K562 (cell line): ENCODE data around the gene MTMR6. TPM values are rescaled to one million over a fixed set of nuclear protein-coding genes. Genes with fewer than 3 reads are reported as not detected.
A peak's percentile ranks its signal among the peaks of the same experiment; 100 is the strongest.

ENCODE experiments used
- ATAC-seq: fragments of 200-7000 bp; cut with Tn5 transposase; 3 replicates; pipeline ENCODE4 v1.9.1; 2020; ENCODE audit warnings: moderate library complexity
- BruUV-seq: library from RNA; stranded (reverse); fragments of 400-500 nt; replicated peaks from 2 replicates; lab custom pipeline; 2021; lab: Mats Ljungman, UMichigan
- CTCF ChIA-PET: fragments of 300-600 bp; formaldehyde crosslinking; extraction: SDS; loops from one replicate; lab custom pipeline; 2021; ENCODE audit warnings: low intra/inter-chr PET ratio; lab: Yijun Ruan, JAX
- POLR2A ChIA-PET: fragments of 300-600, 350-650 bp; sonication (Branson Sonifier 250); formaldehyde crosslinking; extraction: SDS; loops from one replicate; lab custom pipeline; 2021; ENCODE audit warnings: antibody characterized with exemption, inconsistent platforms; lab: Yijun Ruan, JAX
- DNase-seq, 4 experiments: peaks; one replicate each; pipeline versions ENCODE4 v3.0.0 to v3.0.0-alpha.2; 2011 to 2018; ENCODE audit warnings: low spot score in 3 of 4, mixed read lengths in 3 of 4; ENCODE audit errors: extremely low read depth in 1 of 4
- FAIRE-seq: peaks from 2 replicates; lab custom pipeline; 2011; peaks lifted over from hg19 to GRCh38; lab: Jason Lieb, UNC
- H2AFZ ChIP-seq: 2 replicates; pipeline ENCODE4 v1.6.0; 2011; ENCODE audit warnings: low read depth, low read length, control low read depth, inconsistent platforms
- H3K27ac ChIP-seq: fragments of 200-600 bp; 3 replicates; pipeline ENCODE4 v1.8.0; 2011; ENCODE audit warnings: low read depth, mild to moderate bottlenecking, control low read depth, inconsistent platforms, low read length, moderate library complexity, mixed read lengths; ENCODE audit errors: extremely low read depth
- H3K27me3 ChIP-seq, 2 experiments: fragments of 300-600 bp in 1 of 2; 2 replicates in 1 of 2; 3 replicates in 1 of 2; pipeline versions ENCODE4 v1.6.0 to v1.8.0; 2011; ENCODE audit warnings: inconsistent platforms in 2 of 2, low read length in 2 of 2, mild to moderate bottlenecking in 1 of 2, mixed read lengths in 1 of 2, moderate library complexity in 1 of 2; ENCODE audit not compliant: control insufficient read depth in 2 of 2, insufficient read depth in 2 of 2
- H3K36me3 ChIP-seq: fragments of 300-600 bp; 3 replicates; pipeline ENCODE4 v1.8.0; 2011; ENCODE audit warnings: mild to moderate bottlenecking, low read length, inconsistent platforms; ENCODE audit not compliant: control insufficient read depth, insufficient read depth
- H3K4me1 ChIP-seq, 2 experiments: fragments of 200-600 bp in 1 of 2; replicated peaks in 1 of 2; 2 replicates in 1 of 2; 3 replicates in 1 of 2; pipeline versions ENCODE4 v1.5.1 to v1.8.0; 2011; ENCODE audit warnings: inconsistent platforms in 2 of 2, low read length in 2 of 2, mild to moderate bottlenecking in 1 of 2, mixed read lengths in 1 of 2, moderate library complexity in 1 of 2; ENCODE audit not compliant: control insufficient read depth in 2 of 2, insufficient read depth in 2 of 2
- H3K4me2 ChIP-seq: 2 replicates; pipeline ENCODE4 v1.6.1; 2011; ENCODE audit warnings: low read length, control low read depth, inconsistent platforms, mixed read lengths; ENCODE audit not compliant: insufficient read depth
- H3K4me3 ChIP-seq: fragments of 200-600 bp; sonication (generic), shearing (Covaris generic); 2 replicates; pipeline ENCODE4 v1.5.1; 2016; ENCODE audit warnings: control low read depth, inconsistent platforms
- H3K79me2 ChIP-seq: fragments of 200-600 bp; 3 replicates; pipeline ENCODE4 v1.8.0; 2011; ENCODE audit warnings: low read length, inconsistent platforms; ENCODE audit not compliant: control insufficient read depth, insufficient read depth
- H3K9ac ChIP-seq, 2 experiments: 2 replicates each; pipeline versions ENCODE4 v1.6.0 to v1.6.1; 2011; ENCODE audit warnings: low read depth in 2 of 2, low read length in 2 of 2, control low read depth in 1 of 2, inconsistent platforms in 1 of 2, mild to moderate bottlenecking in 1 of 2, mixed read lengths in 1 of 2; ENCODE audit not compliant: insufficient read depth in 1 of 2
- H3K9me1 ChIP-seq: one replicate; pipeline ENCODE4 v1.6.0; 2011; ENCODE audit warnings: inconsistent platforms, mild to moderate bottlenecking, low read length, moderate library complexity; ENCODE audit not compliant: control insufficient read depth, insufficient read depth
- H3K9me3 ChIP-seq: replicated peaks from 2 replicates; pipeline ENCODE4 v1.5.1; 2011; ENCODE audit warnings: low read depth, low read length, inconsistent platforms; ENCODE audit not compliant: control insufficient read depth, insufficient read depth
- H4K20me1 ChIP-seq: replicated peaks from 2 replicates; pipeline ENCODE4 v1.6.1; 2011; ENCODE audit warnings: low read length, inconsistent platforms, mixed read lengths; ENCODE audit not compliant: control insufficient read depth, insufficient read depth
- FOXK2 ChIP-seq, 2 experiments: fragments of 450-650 bp; IDR thresholded peaks in 1 of 2; conservative IDR thresholded peaks in 1 of 2; 2 replicates each; pipeline ENCODE4 v1.6.1; 2016; ENCODE audit warnings: low read depth in 2 of 2, mild to moderate bottlenecking in 1 of 2
- GATA2 ChIP-seq: sonication (generic); formaldehyde crosslinking; IDR thresholded peaks from 2 replicates; pipeline ENCODE4 v1.4.0; 2020; ENCODE audit warnings: mild to moderate bottlenecking, missing genetic modification reagents
- MAFF ChIP-seq: IDR thresholded peaks from 2 replicates; pipeline ENCODE4 v1.6.1; 2012; ENCODE audit warnings: low read length, improper control_type of control experiment
- MCM5 ChIP-seq: fragments of 450-650 bp; IDR thresholded peaks from 2 replicates; pipeline ENCODE4 v1.6.1; 2016; ENCODE audit warnings: low read depth
- PHB2 ChIP-seq: fragments of 450-650 bp; IDR thresholded peaks from 2 replicates; pipeline ENCODE4 v1.6.1; 2017; ENCODE audit warnings: low read depth
- TGIF2 ChIP-seq: sonication (generic); formaldehyde crosslinking; IDR thresholded peaks from 2 replicates; pipeline ENCODE4 v1.8.1; 2022; ENCODE audit warnings: mild to moderate bottlenecking, missing genetic modification reagents, moderate library complexity
- ZEB2 ChIP-seq: fragments of 450-650 bp; IDR thresholded peaks from 2 replicates; pipeline ENCODE4 v1.6.1; 2016
- WGBS: fragments of 100-300 bp; shearing (Covaris generic); methylation state at CpG from one replicate; pipeline ENCODE4 v1.1.6; 2016; ENCODE audit warnings: low coverage, mixed read lengths; ENCODE audit not compliant: insufficient coverage; ENCODE audit errors: missing lambda C conversion rate; 5-methylcytosine and 5-hydroxymethylcytosine counted together
- in situ Hi-C: fragments of 300-500 bp; cut with MboI; formaldehyde crosslinking; loops from 4 replicates; pipeline ENCODE4 v1.15.0; 2018; ENCODE audit warnings: inconsistent platforms, mixed read lengths
- intact Hi-C: fragments of 100-400 bp; cut with micrococcal nuclease; formaldehyde crosslinking; loops from 2 replicates; pipeline ENCODE4 v1.14.2; 2022
- polyA plus RNA-seq, 8 experiments: library from polyadenylated mRNA; depleted of rRNA in 4 of 8; stranded (reverse) in 5 of 8; unstranded in 3 of 8; fragments of >200 nt; fragmentation: Nextera tagmentation in 2 of 8; fragmentation: Illumina TruSeq in 1 of 8; extraction: Ambion mirVana in 2 of 8; extraction: Trizol in 1 of 8; gene quantifications; 2 replicates each; pipeline versions ENCODE4 v1.2.1 to v1.2.3, GENCODE V29; 2011 to 2014; ENCODE audit warnings: inconsistent platforms in 1 of 8, missing spikeins in 1 of 8
- total RNA-seq, 7 experiments: library from RNA; depleted of rRNA in 6 of 7; stranded (reverse); fragments of >200 nt in 6 of 7; fragmentation: Illumina TruSeq in 2 of 7; extraction: Trizol in 2 of 7; gene quantifications; 2 replicates each; pipeline versions ENCODE4 v1.2.1 to v1.2.3, GENCODE V29; 2011 to 2021; ENCODE audit warnings: low replicate concordance in 1 of 7
- TF ChIP-seq, protein P1 (sequence below), 2 experiments: IDR thresholded peaks in 1 of 2; conservative IDR thresholded peaks in 1 of 2; 2 replicates each; pipeline ENCODE4 v1.6.1; 2016; ENCODE audit warnings: low read depth in 2 of 2, mild to moderate bottlenecking in 1 of 2, missing compliant biosample characterization in 1 of 2, missing genetic modification characterization in 1 of 2, moderate library complexity in 1 of 2
- TF ChIP-seq, protein P2 (sequence below): fragments of 450-650 bp; IDR thresholded peaks from 2 replicates; pipeline ENCODE4 v1.6.1; 2016
- TF ChIP-seq, protein P3 (sequence below): fragments of 250-450 bp; sonication (Bioruptor Pico); IDR thresholded peaks from 2 replicates; pipeline ENCODE4 v1.8.0; 2022; ENCODE audit warnings: moderate library complexity, mild to moderate bottlenecking, inconsistent platforms

MTMR6 gene
- total and polyA plus RNA-seq, 9 of the 15 experiments (the other 6 are each of a cell fraction or from before 2014, with no cell fraction given): 3.9 to 10.8 (median 7.7) TPM

DNA sequence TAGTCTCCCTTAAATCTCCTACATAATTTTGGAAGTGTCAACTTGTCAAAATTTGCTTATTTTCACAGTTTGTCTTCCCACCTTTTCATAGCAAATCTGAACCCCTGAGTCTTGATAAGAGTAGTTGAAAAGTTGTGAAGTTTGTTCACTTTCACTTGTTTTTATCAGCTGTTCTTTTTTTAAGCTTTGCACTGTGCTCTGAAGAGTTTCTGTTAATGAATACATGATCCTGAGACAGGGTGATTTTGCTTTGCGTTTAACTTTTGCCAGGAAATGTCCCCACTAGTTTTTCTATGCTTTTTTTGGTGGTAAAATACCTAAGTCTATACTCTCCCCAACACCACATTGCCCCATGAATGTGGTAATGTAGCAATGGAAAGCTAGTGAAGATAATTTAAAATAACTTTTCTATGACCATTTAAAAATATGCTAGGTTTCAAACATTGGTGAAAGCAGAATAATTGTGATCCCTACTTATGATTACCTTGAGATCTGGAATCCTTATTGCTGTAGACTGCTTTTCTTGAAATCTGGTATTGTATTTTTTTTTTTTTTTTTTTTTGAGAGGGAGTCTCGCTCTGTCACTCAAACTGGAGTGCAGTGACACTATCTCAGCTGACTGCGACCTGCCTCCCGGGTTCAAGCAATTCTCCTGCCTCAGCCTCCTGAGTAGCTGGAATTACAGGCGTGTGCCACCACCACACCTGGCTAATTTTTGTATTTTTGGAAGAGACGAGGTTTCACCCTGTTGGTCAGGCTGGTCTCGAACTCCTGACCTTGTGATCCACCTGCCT lies 19.6 kb upstream of the MTMR6 start:
- TF ChIP-seq, protein P1, sequence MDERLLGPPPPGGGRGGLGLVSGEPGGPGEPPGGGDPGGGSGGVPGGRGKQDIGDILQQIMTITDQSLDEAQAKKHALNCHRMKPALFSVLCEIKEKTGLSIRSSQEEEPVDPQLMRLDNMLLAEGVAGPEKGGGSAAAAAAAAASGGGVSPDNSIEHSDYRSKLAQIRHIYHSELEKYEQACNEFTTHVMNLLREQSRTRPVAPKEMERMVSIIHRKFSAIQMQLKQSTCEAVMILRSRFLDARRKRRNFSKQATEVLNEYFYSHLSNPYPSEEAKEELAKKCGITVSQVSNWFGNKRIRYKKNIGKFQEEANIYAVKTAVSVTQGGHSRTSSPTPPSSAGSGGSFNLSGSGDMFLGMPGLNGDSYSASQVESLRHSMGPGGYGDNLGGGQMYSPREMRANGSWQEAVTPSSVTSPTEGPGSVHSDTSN (CRISPR knock-in tag; IDR thresholded peaks at IDR 0.05; ENCODE audit: low read depth): no peak
- TF ChIP-seq, protein P1 (tag; conservative IDR thresholded peaks at IDR 0.05; ENCODE audit: low read depth): 0 out of 2 replicates have a peak, but pooled peaks have one; percentile 17
- TF ChIP-seq MAFF: no peak
- no peak for TF ChIP-seq GATA2 (CRISPR knock-in tag)
- TF ChIP-seq ZEB2: no peak
- TF ChIP-seq, protein P2, sequence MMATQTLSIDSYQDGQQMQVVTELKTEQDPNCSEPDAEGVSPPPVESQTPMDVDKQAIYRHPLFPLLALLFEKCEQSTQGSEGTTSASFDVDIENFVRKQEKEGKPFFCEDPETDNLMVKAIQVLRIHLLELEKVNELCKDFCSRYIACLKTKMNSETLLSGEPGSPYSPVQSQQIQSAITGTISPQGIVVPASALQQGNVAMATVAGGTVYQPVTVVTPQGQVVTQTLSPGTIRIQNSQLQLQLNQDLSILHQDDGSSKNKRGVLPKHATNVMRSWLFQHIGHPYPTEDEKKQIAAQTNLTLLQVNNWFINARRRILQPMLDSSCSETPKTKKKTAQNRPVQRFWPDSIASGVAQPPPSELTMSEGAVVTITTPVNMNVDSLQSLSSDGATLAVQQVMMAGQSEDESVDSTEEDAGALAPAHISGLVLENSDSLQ: peak; percentile 67
- TF ChIP-seq MCM5: no peak
- no peak for TF ChIP-seq FOXK2 (conservative IDR thresholded peaks at IDR 0.05 in 1 of 2, IDR thresholded peaks at IDR 0.05 in 1 of 2; ENCODE audit: low read depth in 2 of 2)
- TF ChIP-seq, protein P3, sequence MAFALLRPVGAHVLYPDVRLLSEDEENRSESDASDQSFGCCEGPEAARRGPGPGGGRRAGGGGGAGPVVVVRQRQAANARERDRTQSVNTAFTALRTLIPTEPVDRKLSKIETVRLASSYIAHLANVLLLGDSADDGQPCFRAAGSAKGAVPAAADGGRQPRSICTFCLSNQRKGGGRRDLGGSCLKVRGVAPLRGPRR (CRISPR knock-in tag): no peak
- no peak for TF ChIP-seq PHB2
- TF ChIP-seq TGIF2 (CRISPR knock-in tag): no peak
- in situ Hi-C loops (no loop called here), intact Hi-C loops (loop anchor here (10.0 kb wide), 1 partner anchor 68 kb away; the partner anchor contains the start of gene ATP8A2)
- no peak for ATAC-seq
- H3K9ac ChIP-seq: no peak overlapping the region
- 0 out of 2 replicates have a peak, but pooled peaks cover 5% of the 10 kb centered on the region for H4K20me1 ChIP-seq
- H3K4me3 ChIP-seq: no peak overlapping the region
- H3K9me1 ChIP-seq: no peaks in the 10 kb centered on the region
- peaks cover 79% of the 10 kb centered on the region for H3K36me3 ChIP-seq
- no peak overlapping the region for H3K27ac ChIP-seq
- DNase-seq: no peak
- peaks cover 70% of the 10 kb centered on the region for H3K79me2 ChIP-seq
- no TSS peak for BruUV-seq
- FAIRE-seq: no peak
- CTCF ChIA-PET: no interaction called here
- no peaks in the 10 kb centered on the region; a peak in 1 of 5 replicates for H3K4me1 ChIP-seq
- 70% methylated on average over 5 of the region's 7 CpGs for WGBS
- POLR2A ChIA-PET: no interaction called here
- H3K27me3 ChIP-seq: no peaks in the 10 kb centered on the region
- no peaks in the 10 kb centered on the region; the same call in 1 of the 2 replicates for H3K9me3 ChIP-seq
- no peak overlapping the region for H3K4me2 ChIP-seq
- H2AFZ ChIP-seq: no peak overlapping the region
